GM21529 (cell line): ENCODE data around the gene LARGE1.

ENCODE experiments used
- ATAC-seq: cut with Tn5 transposase; IDR thresholded peaks from one replicate; pipeline ENCODE4 v1.9.1; 2021; ENCODE audit not compliant: unreplicated experiment

Gene LARGE1

DNA sequence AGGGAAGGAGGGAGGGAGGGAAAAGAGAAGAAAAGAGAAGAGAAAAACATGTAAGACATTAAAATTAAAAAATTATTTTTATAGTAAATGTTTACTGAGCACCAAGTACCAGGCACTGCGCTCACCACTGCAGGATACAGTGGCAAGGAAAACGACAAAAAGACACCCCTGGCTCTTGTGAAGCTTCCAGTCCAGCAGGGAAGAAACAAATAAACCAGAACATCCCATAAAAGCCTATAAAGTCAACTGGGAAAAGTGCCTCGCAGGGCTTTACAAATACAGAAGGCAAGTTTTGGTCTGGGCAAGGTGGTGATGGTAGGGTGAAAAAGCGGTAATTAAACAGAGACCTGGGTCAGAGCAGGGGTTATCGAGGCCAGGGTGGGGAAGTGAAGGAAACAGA, 33.6 kb downstream of the LARGE1 start:
- no peak for ATAC-seq

DNA sequence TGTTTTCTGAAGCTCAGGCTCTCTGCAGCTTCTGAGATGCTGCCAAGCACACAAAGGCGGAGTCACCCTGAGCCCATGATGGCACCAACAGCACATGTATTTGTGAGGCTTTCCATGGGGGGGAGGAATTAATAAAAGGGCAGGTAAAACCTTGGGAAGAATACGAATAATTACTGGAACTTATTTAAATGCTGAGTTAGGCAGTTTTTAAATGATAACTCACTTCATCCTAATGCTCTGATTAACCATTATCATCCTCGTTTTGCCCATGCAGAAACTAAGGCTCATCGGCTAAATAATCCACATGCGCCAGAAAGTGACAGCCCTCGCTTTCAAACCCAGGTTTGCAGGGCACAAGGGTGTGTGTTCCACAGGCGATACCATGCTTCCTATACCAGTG, 35.4 kb downstream of the LARGE1 start:
- ATAC-seq, result no peak

DNA sequence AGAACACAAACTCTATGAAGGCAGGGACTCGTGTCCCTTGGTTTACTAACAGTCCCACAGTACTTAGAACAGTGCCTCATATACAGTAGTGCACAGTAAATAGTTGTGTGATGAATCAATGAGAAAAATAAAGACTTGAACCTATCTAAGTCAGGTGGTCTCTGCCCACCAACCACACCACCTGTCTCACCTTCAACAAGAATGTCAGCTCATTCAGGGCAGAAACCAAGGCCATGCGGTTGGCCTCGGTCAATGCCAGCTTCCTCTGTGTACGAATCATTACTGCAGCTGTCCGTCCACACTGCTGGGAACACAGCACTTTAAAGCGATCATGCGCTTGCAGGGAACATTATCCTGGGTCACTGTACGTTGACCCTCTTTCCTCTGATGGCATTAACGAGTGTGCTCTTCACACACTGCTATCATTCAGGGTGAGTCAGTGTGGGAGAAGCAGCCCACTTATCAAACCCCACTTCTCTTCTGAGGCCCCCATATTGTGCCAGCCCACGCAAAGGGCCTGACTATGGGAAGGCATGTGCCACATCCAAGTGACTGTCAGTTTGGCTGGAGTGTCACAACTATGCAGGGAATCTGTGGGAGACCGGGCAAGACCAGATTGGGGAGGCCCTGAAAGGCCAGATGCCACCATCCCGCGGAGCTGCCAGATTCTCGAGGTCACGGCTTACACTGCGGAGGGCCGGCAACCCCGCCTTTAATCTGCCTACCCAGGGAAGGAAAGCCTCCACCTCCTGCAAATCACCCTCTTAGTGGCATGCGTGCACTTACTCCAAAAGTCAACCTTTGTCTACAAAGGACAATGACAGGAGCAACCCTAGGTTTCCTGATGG, 36.1 kb downstream of the LARGE1 start:
- no peak for ATAC-seq

DNA sequence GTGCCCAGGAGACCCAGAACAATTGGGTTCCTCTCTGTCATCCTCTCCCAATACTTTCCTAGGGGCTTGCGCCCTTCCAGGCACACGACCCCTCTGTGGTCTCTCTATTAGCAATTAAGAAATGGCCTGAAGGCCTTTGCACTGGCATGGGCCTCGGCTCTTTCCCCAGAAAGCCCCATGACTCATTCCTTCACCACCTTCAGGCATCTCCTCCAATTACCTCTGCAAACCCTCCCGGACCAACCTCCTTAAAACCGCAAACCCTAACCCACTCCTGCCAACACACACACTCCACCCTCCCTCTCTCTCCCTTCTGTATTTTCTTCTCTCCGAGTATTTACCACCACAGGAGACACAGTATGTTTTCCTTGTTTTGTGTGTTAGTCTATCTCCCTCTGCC, 36.7 kb downstream of the LARGE1 start:
- ATAC-seq, result no peak

DNA sequence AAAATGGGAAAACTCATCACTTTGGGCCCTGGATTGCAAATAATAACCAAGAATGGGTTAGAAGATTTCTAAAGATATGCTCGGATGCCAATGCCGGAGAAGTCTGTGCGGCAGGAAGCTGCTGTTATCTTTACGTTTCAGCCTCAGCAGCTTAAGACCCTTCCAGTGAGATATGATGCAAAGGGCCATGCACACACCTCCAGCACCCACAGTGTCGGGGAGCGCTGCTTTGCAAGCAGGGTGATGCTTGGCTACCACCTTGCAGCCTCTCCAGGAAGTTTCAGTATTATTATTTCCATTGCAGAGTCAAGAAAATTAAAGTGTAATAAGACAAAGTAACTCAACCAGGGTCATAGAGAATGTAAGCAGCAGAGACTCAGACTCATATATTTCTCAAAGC, 37.3 kb downstream of the LARGE1 start:
- no peak for ATAC-seq

DNA sequence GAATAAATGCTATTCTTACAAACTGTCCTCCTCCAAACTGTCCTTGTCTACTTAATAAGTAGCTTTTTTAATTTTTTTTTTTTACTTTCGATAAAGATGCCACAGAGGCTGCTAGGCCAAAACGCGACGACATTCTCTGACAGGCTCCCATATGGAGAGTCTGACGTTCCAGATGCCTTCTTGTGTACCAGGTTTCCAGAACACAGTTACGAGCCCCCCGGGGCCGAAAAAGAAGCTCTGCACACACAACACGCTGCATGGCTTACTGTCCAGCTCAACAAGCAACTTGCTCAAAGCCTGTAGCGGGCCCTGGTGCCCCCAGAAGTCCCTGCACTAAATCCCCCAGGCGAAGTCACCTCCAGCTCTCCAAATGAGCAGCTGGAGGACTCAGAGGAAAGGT, 39.3 kb downstream of the LARGE1 start:
- no peak for ATAC-seq

DNA sequence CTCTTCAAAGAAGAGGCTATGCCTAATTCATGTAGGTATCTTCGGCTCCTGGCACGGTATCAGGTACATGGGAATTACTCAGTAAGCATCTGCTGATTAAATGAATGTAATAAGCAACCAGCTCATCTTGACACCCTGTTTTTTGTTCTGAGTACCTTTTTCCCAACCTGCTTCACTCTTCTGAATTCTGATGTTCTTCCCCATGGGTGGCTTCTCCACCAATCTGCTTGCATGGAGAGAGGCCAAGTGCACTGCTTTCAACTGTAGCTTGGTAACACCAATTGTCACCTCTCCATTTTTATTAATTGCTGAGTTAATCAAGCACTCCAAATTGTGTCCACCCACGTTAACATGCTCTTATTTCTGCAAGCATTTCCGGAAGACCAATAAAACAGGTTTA, 40.5 kb downstream of the LARGE1 start:
- ATAC-seq, result no peak

DNA sequence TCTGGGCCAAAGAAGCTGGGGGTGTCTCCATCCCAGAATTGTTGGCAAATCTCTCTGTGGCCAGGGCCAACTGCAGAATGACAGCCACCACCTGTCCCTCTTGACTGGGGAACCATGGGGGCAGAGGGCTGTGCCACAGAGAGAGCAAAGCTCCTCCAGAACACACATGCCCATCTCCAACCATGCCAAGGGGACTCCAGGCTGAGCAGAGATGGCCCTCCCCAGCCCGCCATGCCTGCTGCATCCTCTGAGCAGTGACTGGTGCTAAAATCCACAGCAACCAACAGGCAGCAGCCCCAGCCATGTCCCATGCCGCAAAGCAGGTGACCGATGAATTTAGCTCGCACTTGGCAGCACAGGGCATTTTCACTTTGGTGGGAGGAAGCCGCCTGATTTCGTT, 45.0 kb downstream of the LARGE1 start:
- ATAC-seq, result no peak

DNA sequence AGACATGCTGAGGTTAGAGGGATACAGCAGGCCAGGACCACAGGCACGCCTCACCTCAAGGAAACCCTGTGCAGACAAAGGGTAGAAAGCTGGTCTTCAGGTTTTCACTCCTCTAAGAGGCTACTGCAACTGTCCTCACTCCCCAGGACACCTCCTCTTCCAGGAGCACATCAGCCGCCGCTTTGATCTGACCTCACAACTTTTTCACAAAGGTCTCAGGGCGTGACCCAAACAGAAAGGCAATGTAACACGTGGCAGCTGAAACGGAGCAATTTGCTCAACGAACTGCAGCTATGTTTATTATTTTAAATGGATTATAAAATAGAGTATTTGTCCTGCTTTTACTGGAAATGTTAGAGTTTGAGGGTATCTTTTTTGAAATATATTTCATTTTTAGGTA, 46.1 kb downstream of the LARGE1 start:
- ATAC-seq, result no peak

DNA sequence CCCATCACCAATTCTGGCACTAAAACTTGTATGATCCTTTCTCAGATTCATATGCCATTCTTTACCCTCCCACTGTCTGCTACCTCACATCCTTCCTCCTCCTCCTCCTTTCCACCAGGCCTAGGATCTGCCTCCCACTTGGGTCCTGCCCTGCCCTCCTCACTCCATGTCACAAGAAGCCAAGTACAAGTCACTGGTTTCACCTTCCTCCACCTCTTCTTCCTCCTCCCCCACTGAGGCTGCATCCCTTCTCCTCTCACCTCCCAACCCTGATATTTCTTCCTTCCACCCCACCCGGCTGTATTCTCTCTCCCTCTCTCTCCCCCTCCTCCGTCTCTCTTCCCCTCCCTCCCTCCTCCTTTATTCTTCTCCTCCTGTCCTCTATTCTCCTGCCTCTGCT, 46.6 kb downstream of the LARGE1 start:
- ATAC-seq, result no peak

DNA sequence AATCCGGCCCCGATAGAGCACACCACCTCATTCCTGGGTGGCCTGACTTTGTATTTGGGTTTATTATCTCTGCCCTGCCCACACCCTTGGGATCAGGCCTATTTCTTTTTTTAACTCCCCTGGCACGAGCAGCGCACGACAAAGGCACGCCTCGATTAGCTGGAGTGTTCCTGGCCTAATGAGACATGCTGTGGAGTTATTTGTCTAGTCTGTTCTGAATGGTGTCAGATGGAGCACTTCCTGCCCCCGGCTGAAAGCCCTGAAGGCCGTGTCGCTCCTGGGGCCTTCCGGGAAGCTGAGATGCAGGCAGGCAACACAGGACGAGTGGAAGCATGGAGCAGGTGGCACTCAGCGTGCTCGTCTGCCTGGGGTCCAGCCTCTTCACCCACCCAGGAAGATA, 47.1 kb downstream of the LARGE1 start:
- no peak for ATAC-seq

DNA sequence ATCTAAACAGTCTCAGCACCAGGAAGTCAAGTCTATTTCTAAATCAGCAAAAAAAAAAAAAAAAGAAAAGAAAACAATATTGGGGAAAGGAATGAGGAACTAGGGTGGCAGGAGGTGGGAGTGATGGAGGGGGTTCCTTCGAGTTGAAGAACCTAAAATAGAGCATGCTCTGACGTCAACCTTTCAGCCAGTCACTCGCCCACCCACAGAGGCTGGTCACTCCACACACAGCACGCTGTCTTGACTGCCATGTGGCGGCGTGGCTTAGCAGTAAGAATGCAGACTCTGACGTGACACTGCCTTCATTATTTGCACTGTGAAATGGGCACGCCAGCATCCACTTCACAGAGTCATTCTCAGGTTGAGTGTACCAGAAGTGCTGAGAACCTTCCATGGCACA, 48.3 kb downstream of the LARGE1 start:
- no peak for ATAC-seq

DNA sequence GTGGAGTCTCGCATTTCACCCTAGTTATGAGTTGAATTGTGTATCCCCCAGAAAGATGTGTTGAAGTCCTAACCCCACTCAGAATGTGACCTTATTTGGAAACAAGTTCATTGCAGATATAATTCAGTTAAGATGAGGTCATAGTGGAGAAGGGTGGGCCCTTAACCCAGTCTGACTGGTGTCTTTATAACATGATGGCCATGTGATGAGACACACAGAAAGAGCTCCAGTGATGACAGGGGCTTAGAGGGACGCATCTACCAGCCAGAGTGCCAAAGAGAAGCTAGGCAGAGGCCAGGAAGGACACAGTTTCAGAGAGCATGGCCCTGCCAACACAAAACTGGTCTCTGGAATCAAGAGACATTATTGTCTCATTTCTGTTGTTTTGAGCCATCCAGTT, 50.3 kb downstream of the LARGE1 start:
- ATAC-seq, result no peak

DNA sequence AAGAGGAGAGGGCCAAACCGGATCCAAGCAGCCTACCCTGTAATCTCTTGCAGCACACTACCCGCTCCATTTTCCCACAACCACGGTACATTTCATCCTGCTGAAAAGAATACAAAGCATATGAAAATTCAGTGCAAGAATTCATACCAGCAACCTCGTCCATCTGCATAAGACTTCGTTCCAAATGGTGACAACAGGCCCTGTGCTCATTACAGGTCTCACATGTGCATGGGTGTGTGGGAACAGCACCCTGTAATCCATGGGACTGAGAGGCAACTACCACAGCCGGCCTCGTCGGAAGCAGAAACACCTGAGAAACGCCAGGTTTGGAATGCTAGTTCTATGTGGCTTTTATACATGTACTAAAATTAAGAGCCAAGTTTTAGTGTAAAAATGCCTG, 52.3 kb downstream of the LARGE1 start:
- ATAC-seq, result no peak

DNA sequence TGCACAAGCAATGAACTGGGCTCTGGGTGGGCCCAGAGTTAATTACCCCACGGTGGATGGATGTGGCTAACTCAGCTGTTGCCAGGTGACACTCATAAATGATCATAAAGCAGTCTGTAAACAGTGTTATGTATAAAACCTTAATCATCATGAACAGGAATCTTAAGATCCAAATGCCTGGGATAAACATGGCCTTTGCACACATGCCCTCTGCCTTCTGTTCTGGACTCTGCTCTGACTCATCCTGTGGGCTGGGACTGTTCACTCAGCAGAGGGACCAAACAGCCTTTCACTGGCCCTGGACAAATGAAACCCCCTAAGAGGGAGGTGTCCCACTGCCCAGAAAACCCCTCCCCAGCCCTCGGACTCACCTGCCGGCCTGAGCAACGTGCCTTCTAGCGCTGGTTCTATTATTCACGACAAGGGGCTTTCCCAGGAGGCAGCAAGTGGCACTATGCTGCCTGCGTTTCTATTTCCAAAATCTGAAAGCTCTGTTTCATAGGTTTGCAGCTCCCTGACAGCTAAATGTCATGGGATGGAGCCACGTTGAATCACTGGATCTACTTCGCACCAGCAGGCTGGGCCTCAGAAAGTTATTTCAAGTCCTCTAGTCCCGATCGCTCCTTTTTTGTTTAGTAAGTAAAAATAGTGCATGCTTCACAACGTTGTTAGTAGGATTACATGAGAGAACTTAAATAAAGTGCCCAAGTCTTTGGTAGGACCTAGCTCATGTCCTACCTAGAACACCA, 53.0 kb downstream of the LARGE1 start:
- no peak for ATAC-seq

DNA sequence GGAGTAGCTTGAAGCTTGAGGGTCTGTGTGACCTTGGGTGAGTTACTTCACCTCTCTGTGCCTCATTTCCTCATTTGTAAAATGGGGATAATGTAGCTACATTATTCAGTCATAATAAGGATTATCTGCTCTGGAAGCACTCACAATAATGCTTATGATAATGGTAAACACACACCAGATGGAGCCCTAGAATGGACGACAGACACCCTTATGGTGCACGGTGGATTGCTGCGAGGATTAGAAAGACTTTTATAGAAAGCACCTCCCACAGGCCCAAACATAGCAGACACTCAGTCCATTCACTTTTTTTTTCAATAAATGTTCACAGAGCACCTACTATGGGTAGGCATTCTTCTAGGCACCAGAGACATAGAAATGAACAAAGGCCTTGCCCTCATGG, 53.8 kb downstream of the LARGE1 start:
- ATAC-seq, result no peak

DNA sequence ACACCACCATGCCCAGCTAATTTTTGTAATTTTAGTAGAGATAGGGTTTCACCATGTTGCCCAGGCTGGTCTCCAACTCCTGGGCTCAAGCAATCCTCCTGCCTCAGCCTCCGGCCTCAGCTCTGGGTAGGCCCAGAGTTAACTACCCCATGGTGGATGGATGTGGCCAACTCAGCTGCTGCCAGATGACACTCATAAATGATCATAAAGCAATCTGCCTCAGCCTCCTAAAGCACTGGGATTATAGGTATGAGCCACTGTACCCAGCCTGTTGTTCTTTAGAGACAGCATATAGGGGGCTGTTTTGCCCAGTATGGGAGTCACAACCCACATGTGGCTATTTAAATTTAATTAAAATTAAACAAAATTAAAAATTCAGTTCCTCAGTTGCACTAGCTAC, 54.3 kb downstream of the LARGE1 start:
- ATAC-seq, result no peak

DNA sequence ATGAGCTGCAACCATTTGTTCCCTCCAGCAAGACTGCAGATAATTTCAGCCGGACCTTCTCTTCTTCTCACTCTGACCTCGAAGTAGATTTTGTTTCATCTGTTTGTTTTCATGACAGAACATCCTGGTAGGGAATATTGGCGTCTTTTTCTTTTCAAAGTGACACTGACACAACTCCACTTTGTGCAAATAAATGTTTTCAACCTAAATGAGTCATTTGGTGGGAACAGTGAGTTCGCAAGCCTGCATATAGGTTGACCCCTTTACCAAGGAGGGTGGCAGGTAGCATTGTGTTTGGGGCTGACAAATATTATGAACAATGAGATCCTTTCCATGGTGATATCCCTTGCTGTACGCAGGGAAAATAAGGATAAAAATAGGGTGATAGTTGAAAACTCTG, 55.0 kb downstream of the LARGE1 start:
- no peak for ATAC-seq

DNA sequence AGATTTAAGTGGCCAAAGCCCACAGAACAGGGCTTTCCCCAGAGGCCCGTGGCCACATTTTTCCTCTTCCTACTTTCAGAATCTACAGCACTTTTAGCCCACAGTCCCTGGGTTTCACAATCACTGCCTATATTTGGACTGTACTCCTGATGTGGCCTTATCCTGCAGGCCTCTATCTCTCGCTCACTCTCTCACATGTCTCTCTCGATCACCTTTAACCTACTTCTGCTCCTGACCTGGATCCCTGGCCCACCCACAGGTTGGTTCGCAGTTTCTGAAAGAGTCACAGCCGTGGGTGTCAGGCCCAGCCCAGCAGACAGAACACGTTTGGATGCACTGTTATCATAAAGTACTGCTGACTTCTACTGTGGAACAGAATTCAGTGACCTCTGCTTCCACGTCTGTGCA, 55.5 kb downstream of the LARGE1 start:
- peak; percentile 47 for ATAC-seq

DNA sequence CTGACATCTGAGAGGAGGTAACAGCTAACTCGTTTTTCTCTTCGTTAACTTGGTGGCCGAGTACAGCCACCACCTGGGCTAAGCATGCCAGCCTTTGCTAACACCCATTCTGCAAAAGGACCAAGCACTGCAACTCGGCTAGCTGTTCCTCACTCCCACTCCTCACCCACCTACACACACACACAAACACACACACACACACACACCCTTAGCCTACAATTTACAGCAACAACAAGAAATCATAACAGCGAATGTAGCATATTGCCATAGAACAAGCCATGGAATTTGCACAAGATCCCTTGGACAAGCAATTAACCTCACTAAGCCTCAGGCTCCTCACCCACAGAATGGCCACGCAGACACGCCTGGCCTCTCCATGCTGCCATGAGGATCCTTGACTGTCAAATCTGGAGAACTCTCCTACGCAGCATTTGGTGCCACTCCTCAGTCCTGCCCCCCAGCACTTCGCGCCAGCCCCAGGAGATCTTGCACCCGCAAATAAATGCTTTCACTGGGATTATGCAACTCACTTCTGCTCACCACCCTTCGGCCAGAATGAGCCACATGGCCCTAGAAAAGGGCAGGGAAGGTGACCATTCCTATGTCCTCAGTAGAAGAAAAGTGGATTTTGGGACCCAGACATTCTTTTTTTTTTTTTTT, 58.9 kb downstream of the LARGE1 start:
- ATAC-seq, result no peak

DNA sequence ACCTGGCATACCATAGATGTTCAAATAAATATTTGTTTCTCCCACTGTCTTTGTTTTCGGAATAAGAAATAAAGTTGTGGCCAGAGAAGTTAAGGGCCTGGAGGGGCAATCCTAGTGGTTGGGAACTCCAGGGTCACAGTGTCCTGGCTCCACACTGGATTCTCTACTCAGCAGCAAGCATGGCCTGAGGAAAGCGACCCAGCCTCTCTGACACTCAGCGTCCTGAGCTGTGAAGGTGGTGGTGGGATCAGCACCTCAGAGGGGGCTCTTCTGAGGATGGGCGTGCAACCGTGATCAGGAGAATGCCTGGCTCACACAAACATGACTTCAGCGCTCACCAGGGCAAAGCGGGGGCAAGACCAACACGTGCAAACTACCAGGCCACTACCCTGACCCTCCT, 59.9 kb downstream of the LARGE1 start:
- no peak for ATAC-seq

DNA sequence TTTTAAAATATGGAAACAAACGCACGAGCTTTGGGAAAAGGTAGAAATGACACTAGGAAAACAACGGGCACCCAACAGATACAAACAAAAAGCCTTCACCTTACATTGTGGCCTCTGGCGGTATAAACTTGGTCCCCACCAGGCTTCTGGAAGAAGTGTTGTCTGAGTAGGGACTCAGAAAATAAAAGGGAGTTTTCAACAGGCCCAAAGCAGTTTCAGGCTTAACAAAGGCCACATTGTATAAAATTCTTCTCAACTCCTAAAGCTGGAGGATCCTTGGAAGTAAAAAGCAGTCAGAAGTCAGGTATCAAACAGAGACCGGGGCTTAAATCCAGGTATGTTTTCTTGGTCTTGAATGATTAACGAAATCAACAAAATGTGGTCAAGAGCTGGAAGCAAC, 61.0 kb downstream of the LARGE1 start:
- no peak for ATAC-seq
